ENCODE data around the gene RARG. TPM values are rescaled to one million over a fixed set of nuclear protein-coding genes. Genes with fewer than 3 reads are reported as not detected.

The RARG gene
- total and polyA plus RNA-seq, 2 of the 8 experiments (the other 6 are each of a cell fraction or from before 2014, with no cell fraction given), result 68.6 to 68.9 TPM

GRCh38 chr12:53219292-53219955, 12.6 kb downstream of the RARG start:
- no peak for DNase-seq (ENCODE audit: low read depth in 1 of 2, low spot score in 2 of 2)
- peak overlapping the region; percentile 55 for H3K56ac ChIP-seq (replicated peaks; ENCODE audit: insufficient read length, low read depth, low read length)
- TF ChIP-seq MAX (IDR thresholded peaks at IDR 0.05), result peak; percentile 16; the same call in 1 of the 2 replicates
- TF ChIP-seq TAF1 (IDR thresholded peaks at IDR 0.05; ENCODE audit: low read depth, low read length), result 0 out of 2 replicates have a peak, but pooled peaks have one; percentile 5
- TF ChIP-seq CTBP2 (IDR thresholded peaks at IDR 0.05; ENCODE audit: borderline replicate concordance, insufficient read depth, insufficient read length, low read length), result no peak
- peak in 1 of 2 experiments; percentile 69; a peak in 2 of 4 replicates for TF ChIP-seq SIN3A (conservative IDR thresholded peaks at IDR 0.05 in 1 of 2, IDR thresholded peaks at IDR 0.05 in 1 of 2; ENCODE audit: low read depth in 1 of 2, low read length in 2 of 2)

More at GRCh38 chr12:53219292-53219955, 12.6 kb downstream of the RARG start:
- H3K9me3 ChIP-seq (ENCODE audit: insufficient read depth in 2 of 2, low read depth in 1 of 2, low read length in 1 of 2), result no peaks in the 10 kb centered on the region
- H3K27ac ChIP-seq (ENCODE audit: low read depth, low read length), result no peak overlapping the region
- ChIA-PET POLR2A (ENCODE audit: partially characterized antibody) (interaction anchor here (0.6 to 13.6 kb wide), 12 partner anchors 8 to 165 kb away, joined by 3 to 151 read pairs (median 6); partner anchors contain the start of genes CSAD, ESPL1, PFDN5 and RARG), CTCF (ENCODE audit: partially characterized antibody) (interaction anchor here (0.6 to 22.3 kb wide), 10 partner anchors 9 to 184 kb away, joined by 3 to 654 read pairs (median 6); partner anchors contain the start of genes ESPL1 and RARG)
- peaks cover 0 to 3% of the 10 kb centered on the region in 2 experiments for H4K20me1 ChIP-seq (replicated peaks in 1 of 2; ENCODE audit: control insufficient read depth in 1 of 2, insufficient read depth in 2 of 2, low read length in 2 of 2)
- H3K4ac ChIP-seq (replicated peaks; ENCODE audit: insufficient read length, low read depth, low read length), result peak overlapping the region; percentile 63
- peaks cover 40 to 66% (median 54%) of the 10 kb centered on the region in 4 experiments for H3K4me1 ChIP-seq (replicated peaks in 1 of 4; ENCODE audit: control insufficient read depth in 3 of 4, insufficient read depth in 4 of 4, low read length in 3 of 4)
- H2BK15ac ChIP-seq (ENCODE audit: low read length), result peak overlapping the region; percentile 97; the same call in 1 of the 2 replicates
- H3K27me3 ChIP-seq (replicated peaks in 1 of 4; ENCODE audit: control insufficient read depth in 3 of 4, extremely low read depth in 1 of 4, insufficient read depth in 3 of 4, low read length in 3 of 4), result peaks cover 0 to 3% (median 0%) of the 10 kb centered on the region in 4 experiments; a peak in 1 of 7 replicates
- peak overlapping the region in 3 of 4 experiments; percentile 42 to 75 (median 45); a peak in 6 of 7 replicates for H3K9ac ChIP-seq (replicated peaks in 1 of 4; ENCODE audit: extremely low read depth in 1 of 4, low read depth in 3 of 4, low read length in 3 of 4)
- H2AFZ ChIP-seq (ENCODE audit: low read length), result no peak overlapping the region
- no peak for FAIRE-seq
- H2BK12ac ChIP-seq (ENCODE audit: low read depth, low read length), result peak overlapping the region; percentile 75; the same call in 1 of the 2 replicates
- H4K8ac ChIP-seq (ENCODE audit: extremely low read depth, insufficient read depth, low read length), result no peak overlapping the region
- peak overlapping the region; percentile 30 for H4K91ac ChIP-seq (replicated peaks; ENCODE audit: insufficient read length, low read length)
- WGBS, 2 experiments (ENCODE audit: extremely low coverage in 1 of 2, insufficient coverage in 1 of 2, insufficient read length in 1 of 2, insufficient replicate concordance in 2 of 2, low coverage in 1 of 2, low lambda C conversion rate in 2 of 2, missing lambda C conversion rate in 1 of 2), result 3% methylated on average over 26 of the region's 27 CpGs; no CpG with 5 or more reads in 1 of the 2 experiments
- peaks cover 17% of the 10 kb centered on the region for H3K79me1 ChIP-seq (ENCODE audit: low read depth, low read length)
- H2BK120ac ChIP-seq (replicated peaks; ENCODE audit: low read depth, low read length), result peak overlapping the region; percentile 56
- peak overlapping the region; percentile 80; the same call in 1 of the 2 replicates for H2BK5ac ChIP-seq (ENCODE audit: low read depth, low read length)
- H3K14ac ChIP-seq (ENCODE audit: insufficient read length), result peak overlapping the region; percentile 31
- H3K79me2 ChIP-seq (ENCODE audit: control insufficient read depth in 1 of 2, insufficient read depth in 2 of 2, low read length in 2 of 2), result peaks cover 16 to 36% of the 10 kb centered on the region in 2 experiments
- peak overlapping the region; percentile 52; the same call in 1 of the 2 replicates for H2BK20ac ChIP-seq (ENCODE audit: low read length)
- peak overlapping the region; percentile 21 for H3K23ac ChIP-seq (ENCODE audit: insufficient read length)
- H3K4me2 ChIP-seq (ENCODE audit: insufficient read depth in 1 of 2, low read depth in 2 of 2, low read length in 2 of 2), result peak overlapping the region; percentile 99 to 100
- H3K23me2 ChIP-seq (ENCODE audit: low read depth, low read length), result peaks cover 26% of the 10 kb centered on the region
- peak overlapping the region; percentile 95; the same call in 1 of the 2 replicates for H2AK5ac ChIP-seq (ENCODE audit: low read depth, low read length)
- peak overlapping the region; percentile 17 for H4K5ac ChIP-seq (ENCODE audit: insufficient read length, low read depth, low read length)
- H3K18ac ChIP-seq (ENCODE audit: extremely low read depth, low read length), result peak overlapping the region; percentile 93
- peaks cover 0 to 10% (median 3%) of the 10 kb centered on the region in 4 experiments; a peak in 6 of 8 replicates for H3K36me3 ChIP-seq (ENCODE audit: control insufficient read depth in 2 of 4, insufficient read depth in 4 of 4, low read length in 3 of 4)
- peak overlapping the region; percentile 84 to 97 (median 88) for H3K4me3 ChIP-seq (ENCODE audit: extremely low read depth in 1 of 4, insufficient read depth in 2 of 4, low read depth in 3 of 4, low read length in 4 of 4)
